Activated T-helper 17 cell treated with anti-CD3 and anti-CD28 coated beads, Interleukin-2, amount 50 U/mL, for 72 hours (primary cell): ENCODE data around the gene EHMT1. TPM values are rescaled to one million over a fixed set of nuclear protein-coding genes. Genes with fewer than 3 reads are reported as not detected.
"Not testable (repeated sequence)": the region's sequence is repeated elsewhere in the genome, so short reads cannot be mapped to it uniquely, and the experiment has no call there.

Source experiments
- ATAC-seq: fragments of 150-1000 bp; cut with Tn5 transposase; replicated peaks from 2 replicates; pipeline ENCODE4 v1.10.0; 2021; ENCODE audit warnings: mild to moderate bottlenecking, moderate library complexity
- H3K27ac Mint-ChIP-seq: one replicate; pipeline ENCODE4 v1.8.0; 2022; ENCODE audit warnings: mixed read lengths
- H3K27me3 Mint-ChIP-seq: one replicate; pipeline ENCODE4 v1.8.0; 2022; ENCODE audit warnings: mixed read lengths
- H3K36me3 Mint-ChIP-seq: one replicate; pipeline ENCODE4 v1.8.0; 2022; ENCODE audit warnings: low read depth, mild to moderate bottlenecking, mixed read lengths
- H3K4me1 Mint-ChIP-seq: one replicate; pipeline ENCODE4 v1.8.0; 2022; ENCODE audit warnings: mixed read lengths
- H3K4me3 Mint-ChIP-seq: one replicate; pipeline ENCODE4 v1.8.0; 2022; ENCODE audit warnings: mild to moderate bottlenecking, mixed read lengths
- H3K9me3 Mint-ChIP-seq: one replicate; pipeline ENCODE4 v1.8.0; 2022; ENCODE audit warnings: mixed read lengths
- total RNA-seq, 2 donors: library from RNA; stranded (reverse); gene quantifications; one replicate each; pipeline ENCODE4 v1.2.3, GENCODE V29; 2022

Gene EHMT1
- total RNA-seq, 2 donors from 2014 or later = 77.2 to 77.8 TPM

DNA sequence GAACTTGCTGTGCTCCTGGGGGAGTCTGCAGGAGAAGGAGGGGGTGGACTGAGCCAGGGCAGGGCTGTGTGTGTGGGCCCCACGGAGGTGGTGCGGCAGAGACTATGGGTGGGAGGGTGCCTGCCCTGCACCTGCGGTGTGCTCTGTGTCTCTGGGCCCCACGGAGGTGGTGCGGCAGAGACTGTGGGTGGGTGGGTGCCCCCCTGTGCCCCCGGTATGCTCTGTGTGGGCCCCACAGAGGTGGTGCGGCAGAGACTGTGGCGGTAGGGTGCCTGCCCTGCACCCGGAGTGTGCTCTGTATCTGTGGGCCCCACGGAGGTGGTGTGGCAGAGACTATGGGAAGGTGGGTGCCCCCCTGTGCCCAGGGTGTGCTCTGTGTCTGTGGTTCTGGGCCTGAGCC, 103.7 kb downstream of the EHMT1 start:
- Mint-ChIP-seq H3K9me3 (peaks cover 8% of the 10 kb centered on the region), H3K27ac (peak overlapping the region; percentile 84), H3K27me3 (no peaks in the 10 kb centered on the region), H3K4me3 (peak overlapping the region; percentile 34), H3K4me1 (peaks cover 31% of the 10 kb centered on the region), H3K36me3 (peaks cover 78% of the 10 kb centered on the region)
- peak; percentile 12 for ATAC-seq

- Mint-ChIP-seq H3K27ac (peak overlapping the region; percentile 94), H3K4me1 (peaks cover 31% of the 10 kb centered on the region), H3K4me3 (peak overlapping the region; percentile 61), H3K36me3 (peaks cover 78% of the 10 kb centered on the region)
- H3K9me3 Mint-ChIP-seq, ATAC-seq, H3K27me3 Mint-ChIP-seq: not testable (repeated sequence)
These were observed 104.6 kb downstream of the EHMT1 start for GRCh38 chr9:137723356-137723755.

- Mint-ChIP-seq H3K36me3 (peaks cover 78% of the 10 kb centered on the region), H3K4me3 (peak overlapping the region; percentile 61), H3K27ac (peak overlapping the region; percentile 94), H3K9me3 (peaks cover 5% of the 10 kb centered on the region), H3K4me1 (peaks cover 31% of the 10 kb centered on the region), H3K27me3 (no peaks in the 10 kb centered on the region)
- peak; percentile 45 for ATAC-seq
These were observed 105.1 kb downstream of the EHMT1 start for GRCh38 chr9:137723783-137724445.

DNA sequence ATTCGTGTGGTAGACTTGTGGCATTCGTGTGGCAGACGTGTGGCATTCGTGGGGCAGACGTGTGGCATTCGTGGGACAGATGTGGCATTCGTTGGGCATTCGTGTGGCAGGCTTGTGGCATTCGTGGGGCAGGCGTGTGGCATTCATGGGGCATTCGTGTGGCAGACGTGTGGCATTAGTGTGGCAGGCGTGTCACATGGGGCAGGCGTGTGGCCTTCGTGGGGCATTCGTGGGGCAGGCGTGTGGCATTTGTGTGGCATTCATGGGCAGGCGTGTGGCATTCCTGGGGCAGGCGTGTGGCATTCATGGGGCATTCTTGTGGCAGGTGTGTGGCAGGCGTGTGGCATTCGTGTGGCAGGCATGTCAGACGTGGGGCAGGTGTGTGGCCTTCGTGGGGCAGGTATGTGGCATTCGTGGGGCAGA, 106.0 kb downstream of the EHMT1 start:
- no peak for ATAC-seq
- Mint-ChIP-seq H3K4me1 (peaks cover 31% of the 10 kb centered on the region), H3K36me3 (peaks cover 76% of the 10 kb centered on the region), H3K27me3 (no peaks in the 10 kb centered on the region), H3K9me3 (peaks cover 5% of the 10 kb centered on the region), H3K4me3 (peak overlapping the region; percentile 61), H3K27ac (peak overlapping the region; percentile 94)

- H3K4me3 Mint-ChIP-seq = no peak overlapping the region
- H3K27me3 Mint-ChIP-seq = no peaks in the 10 kb centered on the region
- H3K4me1 Mint-ChIP-seq = peaks cover 31% of the 10 kb centered on the region
- no peak for ATAC-seq
- H3K36me3 Mint-ChIP-seq = peaks cover 76% of the 10 kb centered on the region
- H3K9me3 Mint-ChIP-seq = peaks cover 5% of the 10 kb centered on the region
- peak overlapping the region; percentile 34 for H3K27ac Mint-ChIP-seq
These were observed 106.8 kb downstream of the EHMT1 start for GRCh38 chr9:137725598-137725997.

- H3K27ac Mint-ChIP-seq, H3K4me3 Mint-ChIP-seq, H3K9me3 Mint-ChIP-seq, ATAC-seq, H3K27me3 Mint-ChIP-seq: not testable (repeated sequence)
- H3K4me1 Mint-ChIP-seq = peaks cover 30% of the 10 kb centered on the region
- peaks cover 77% of the 10 kb centered on the region for H3K36me3 Mint-ChIP-seq
These were observed 107.5 kb downstream of the EHMT1 start for GRCh38 chr9:137726336-137726735.

DNA sequence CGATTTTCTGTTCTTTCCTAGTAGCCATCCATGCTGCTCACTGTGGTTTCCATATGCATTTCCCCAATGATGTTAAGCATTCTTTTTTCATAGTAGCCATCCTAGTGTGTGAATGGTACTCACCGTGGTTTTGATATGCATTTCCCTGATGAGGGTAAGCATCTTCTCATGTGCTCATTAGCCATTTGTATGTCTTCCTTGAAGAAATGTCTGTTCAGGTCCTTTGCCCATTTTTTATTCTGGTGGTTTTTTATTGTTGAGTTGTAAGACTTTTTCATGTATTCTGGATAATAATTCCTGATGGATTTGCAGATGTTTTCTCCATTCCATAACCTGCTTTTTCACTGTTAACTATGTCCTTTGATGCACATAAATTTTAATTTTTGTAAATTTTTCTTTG, 108.0 kb downstream of the EHMT1 start:
- peaks cover 77% of the 10 kb centered on the region for H3K36me3 Mint-ChIP-seq
- peaks cover 26% of the 10 kb centered on the region for H3K4me1 Mint-ChIP-seq
- no peak overlapping the region for H3K4me3 Mint-ChIP-seq
- H3K9me3 Mint-ChIP-seq = no peaks in the 10 kb centered on the region
- peak overlapping the region; percentile 3 for H3K27ac Mint-ChIP-seq
- ATAC-seq = no peak
- no peaks in the 10 kb centered on the region for H3K27me3 Mint-ChIP-seq

- no peak for ATAC-seq
- no peak overlapping the region for H3K27ac Mint-ChIP-seq
- peaks cover 78% of the 10 kb centered on the region for H3K36me3 Mint-ChIP-seq
- no peak overlapping the region for H3K4me3 Mint-ChIP-seq
- H3K27me3 Mint-ChIP-seq = no peaks in the 10 kb centered on the region
- H3K4me1 Mint-ChIP-seq = peaks cover 18% of the 10 kb centered on the region
- no peaks in the 10 kb centered on the region for H3K9me3 Mint-ChIP-seq
These were observed 108.9 kb downstream of the EHMT1 start for GRCh38 chr9:137727716-137728115.

DNA sequence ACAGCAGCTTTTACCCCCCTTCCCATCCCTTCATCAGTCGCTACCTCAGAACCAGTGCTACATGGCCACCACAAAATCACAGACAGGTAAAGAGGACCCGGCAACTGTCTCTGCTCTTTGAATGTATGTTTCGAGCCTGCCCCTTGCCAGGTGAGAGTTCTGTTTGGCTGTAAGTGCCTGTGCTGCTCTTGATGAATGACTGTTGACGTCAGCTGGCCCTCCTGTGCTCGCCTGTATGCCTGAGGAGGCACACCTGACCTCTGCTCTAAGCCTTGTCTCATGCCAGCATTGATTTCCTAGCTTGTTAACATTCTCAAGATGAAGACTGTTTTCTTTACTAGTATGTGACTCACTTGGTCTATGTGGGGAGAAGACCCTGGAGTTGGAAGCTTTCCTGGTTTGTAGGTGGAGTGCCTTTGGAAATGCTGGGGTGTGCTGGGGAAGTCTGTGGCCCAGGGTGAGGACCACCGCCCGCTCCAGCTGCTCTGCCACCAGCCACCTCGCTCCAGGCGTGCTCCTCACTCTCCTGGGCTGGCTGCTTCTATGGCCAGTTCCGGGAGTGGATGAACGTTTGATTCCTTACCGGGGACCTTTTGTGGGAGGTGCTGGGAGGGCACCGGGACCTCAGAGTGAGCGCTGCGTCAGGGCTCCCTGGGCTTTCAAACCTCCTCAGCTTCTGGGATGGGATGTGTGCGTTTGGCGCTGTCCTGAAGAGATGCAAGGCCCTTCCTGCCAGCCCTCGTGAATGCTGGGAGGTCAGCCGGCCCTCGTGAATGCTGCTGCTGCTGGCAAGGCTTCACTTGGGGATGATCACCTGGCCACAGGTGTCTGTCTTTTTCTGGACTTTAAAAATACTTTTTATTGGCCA, 109.9 kb downstream of the EHMT1 start:
- ATAC-seq = no peak
- H3K36me3 Mint-ChIP-seq = peaks cover 87% of the 10 kb centered on the region
- H3K9me3 Mint-ChIP-seq = peaks cover under 1% of the 10 kb centered on the region
- H3K4me1 Mint-ChIP-seq = peaks cover 17% of the 10 kb centered on the region
- H3K4me3 Mint-ChIP-seq = no peak overlapping the region
- H3K27me3 Mint-ChIP-seq = no peaks in the 10 kb centered on the region
- peak overlapping the region; percentile 14 for H3K27ac Mint-ChIP-seq

DNA sequence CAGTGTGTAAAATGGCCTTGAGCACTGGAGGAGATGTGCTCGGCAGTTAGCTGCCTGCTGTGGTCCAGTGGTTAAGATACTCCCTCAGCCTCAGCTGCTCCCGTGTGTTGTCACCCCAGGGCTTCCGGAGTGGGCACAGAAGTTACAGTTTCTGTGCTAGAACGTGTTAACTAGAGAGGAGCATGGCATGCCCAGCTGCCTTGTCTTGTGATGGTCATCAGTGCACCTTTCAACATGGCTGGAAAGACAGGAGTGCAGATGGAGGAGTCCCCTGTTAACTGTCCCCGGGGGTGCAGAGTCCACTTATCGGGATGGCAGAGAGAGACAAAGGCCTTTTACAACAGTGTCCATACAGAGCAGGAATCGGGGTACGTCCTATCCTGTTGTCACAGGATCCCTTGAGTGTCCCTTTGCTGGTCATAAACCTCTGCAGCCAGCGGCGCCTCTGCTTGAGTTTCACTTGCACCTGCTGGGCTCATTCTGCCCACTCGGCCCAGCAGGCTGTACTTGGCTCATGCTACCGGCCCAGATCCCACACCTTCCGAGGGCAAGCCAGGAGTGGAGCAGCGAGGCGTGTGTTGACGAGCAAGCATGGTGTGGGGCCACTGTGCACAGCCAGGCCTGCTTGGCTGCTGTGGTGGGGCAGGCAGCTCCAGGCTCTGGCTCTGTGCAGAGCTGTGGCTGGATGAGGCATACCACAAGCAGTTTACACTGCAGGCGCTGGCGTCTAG, 112.6 kb downstream of the EHMT1 start:
- H3K27me3 Mint-ChIP-seq = no peaks in the 10 kb centered on the region

GRCh38 chr9:137731947-137732813, 113.4 kb downstream of the EHMT1 start:
- no peaks in the 10 kb centered on the region for H3K4me1 Mint-ChIP-seq
- H3K27ac Mint-ChIP-seq = no peak overlapping the region
- H3K9me3 Mint-ChIP-seq = peaks cover 8% of the 10 kb centered on the region
- H3K4me3 Mint-ChIP-seq = no peak overlapping the region
- H3K27me3 Mint-ChIP-seq = no peaks in the 10 kb centered on the region
- ATAC-seq = no peak
- H3K36me3 Mint-ChIP-seq = peaks cover 79% of the 10 kb centered on the region

More for the DNA sequence above, 112.6 kb downstream of the EHMT1 start:
- Mint-ChIP-seq H3K36me3 (peaks cover 85% of the 10 kb centered on the region), H3K27ac (no peak overlapping the region), H3K4me3 (no peak overlapping the region), H3K9me3 (peaks cover 8% of the 10 kb centered on the region), H3K4me1 (peaks cover 3% of the 10 kb centered on the region)
- no peak for ATAC-seq

DNA sequence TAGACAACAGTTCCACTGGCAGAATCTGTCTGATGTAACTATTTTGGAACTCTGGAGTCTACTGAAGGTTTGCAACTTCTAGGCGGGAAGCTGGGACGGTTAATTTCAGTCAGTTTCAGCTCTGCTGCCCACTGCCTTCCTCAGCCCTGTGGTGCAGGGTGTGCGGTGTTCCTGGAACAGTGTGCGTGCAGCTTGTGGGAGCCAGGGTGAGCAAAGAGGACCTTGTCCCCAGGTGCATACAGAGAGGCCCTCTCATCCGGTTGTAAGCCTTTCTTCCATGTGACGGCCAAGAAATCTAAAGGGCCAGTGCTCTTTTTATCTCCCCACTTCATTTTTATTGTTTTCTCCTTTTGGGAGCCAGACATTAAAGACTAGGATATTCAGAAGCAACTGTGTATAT, 114.6 kb downstream of the EHMT1 start:
- no peak for ATAC-seq
- Mint-ChIP-seq H3K4me3 (no peak overlapping the region), H3K36me3 (peaks cover 79% of the 10 kb centered on the region), H3K27me3 (no peaks in the 10 kb centered on the region), H3K9me3 (peaks cover 8% of the 10 kb centered on the region), H3K27ac (no peak overlapping the region), H3K4me1 (peaks cover 5% of the 10 kb centered on the region)

GRCh38 chr9:137734181-137734580, 115.4 kb downstream of the EHMT1 start:
- Mint-ChIP-seq H3K27ac (peak overlapping the region; percentile 12), H3K9me3 (peaks cover 8% of the 10 kb centered on the region), H3K36me3 (peaks cover 80% of the 10 kb centered on the region), H3K4me3 (no peak overlapping the region), H3K4me1 (peaks cover 10% of the 10 kb centered on the region), H3K27me3 (no peaks in the 10 kb centered on the region)
- no peak for ATAC-seq
